Kidney epithelial cell (primary cell): Measurements from ENCODE around the gene TP53BP2. TPM values are rescaled to one million over a fixed set of nuclear protein-coding genes. Genes with fewer than 3 reads are reported as not detected.
"Not testable (repeated sequence)": the region's sequence is repeated elsewhere in the genome, so short reads cannot be mapped to it uniquely, and the experiment has no call there.

Source experiments
- DNase-seq: peaks from one replicate; pipeline ENCODE4 v3.0.0-alpha.2; 2010; ENCODE audit warnings: low read depth
- H3K27me3 ChIP-seq: 2 replicates; pipeline ENCODE4 v1.6.0; 2011; ENCODE audit warnings: low read length; ENCODE audit not compliant: control insufficient read depth, insufficient read depth
- H3K36me3 ChIP-seq: 2 replicates; pipeline ENCODE4 v1.5.1; 2011; ENCODE audit warnings: low read length; ENCODE audit not compliant: control insufficient read depth, insufficient read depth
- H3K4me3 ChIP-seq: 2 replicates; pipeline ENCODE4 v1.5.1; 2011; ENCODE audit warnings: low read depth, mild to moderate bottlenecking, control low read depth, low read length
- total RNA-seq: library from RNA; depleted of rRNA; stranded (reverse); fragments of >200 nt; gene quantifications from 2 replicates; pipeline ENCODE4 v1.2.3, GENCODE V29; 2015
- TF ChIP-seq, protein P1 (sequence below): IDR thresholded peaks from 2 replicates; pipeline ENCODE4 v1.5.1; 2011; ENCODE audit warnings: mild to moderate bottlenecking, moderate library complexity, low read length, control low read depth, inconsistent platforms; ENCODE audit not compliant: insufficient read depth, poor library complexity, severe bottlenecking

TP53BP2 gene
- total RNA-seq, 1 donor from 2014 or later = 97.1 TPM

GRCh38 chr1:223747838-223748335 is 97.9 kb downstream of the TP53BP2 start:
- DNase-seq = no peak
- H3K36me3 ChIP-seq = peaks cover 5% of the 10 kb centered on the region

GRCh38 chr1:223745731-223746130 is 100.0 kb downstream of the TP53BP2 start:
- peaks cover 3% of the 10 kb centered on the region for H3K36me3 ChIP-seq
- H3K27me3 ChIP-seq = no peaks in the 10 kb centered on the region
- DNase-seq = no peak
- no peak overlapping the region for H3K4me3 ChIP-seq
- TF ChIP-seq, protein P1, sequence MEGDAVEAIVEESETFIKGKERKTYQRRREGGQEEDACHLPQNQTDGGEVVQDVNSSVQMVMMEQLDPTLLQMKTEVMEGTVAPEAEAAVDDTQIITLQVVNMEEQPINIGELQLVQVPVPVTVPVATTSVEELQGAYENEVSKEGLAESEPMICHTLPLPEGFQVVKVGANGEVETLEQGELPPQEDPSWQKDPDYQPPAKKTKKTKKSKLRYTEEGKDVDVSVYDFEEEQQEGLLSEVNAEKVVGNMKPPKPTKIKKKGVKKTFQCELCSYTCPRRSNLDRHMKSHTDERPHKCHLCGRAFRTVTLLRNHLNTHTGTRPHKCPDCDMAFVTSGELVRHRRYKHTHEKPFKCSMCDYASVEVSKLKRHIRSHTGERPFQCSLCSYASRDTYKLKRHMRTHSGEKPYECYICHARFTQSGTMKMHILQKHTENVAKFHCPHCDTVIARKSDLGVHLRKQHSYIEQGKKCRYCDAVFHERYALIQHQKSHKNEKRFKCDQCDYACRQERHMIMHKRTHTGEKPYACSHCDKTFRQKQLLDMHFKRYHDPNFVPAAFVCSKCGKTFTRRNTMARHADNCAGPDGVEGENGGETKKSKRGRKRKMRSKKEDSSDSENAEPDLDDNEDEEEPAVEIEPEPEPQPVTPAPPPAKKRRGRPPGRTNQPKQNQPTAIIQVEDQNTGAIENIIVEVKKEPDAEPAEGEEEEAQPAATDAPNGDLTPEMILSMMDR = no peak

More at GRCh38 chr1:223747838-223748335, 97.9 kb downstream of the TP53BP2 start:
- Histone ChIP-seq H3K4me3 (no peak overlapping the region), H3K27me3 (no peaks in the 10 kb centered on the region)
- TF ChIP-seq, protein P1 = no peak

GRCh38 chr1:223742856-223743517 is 102.8 kb downstream of the TP53BP2 start:
- no peak overlapping the region for H3K4me3 ChIP-seq
- no peak for DNase-seq
- TF ChIP-seq, protein P1 = no peak
- H3K36me3 ChIP-seq = peaks cover 3% of the 10 kb centered on the region
- no peaks in the 10 kb centered on the region for H3K27me3 ChIP-seq

DNA sequence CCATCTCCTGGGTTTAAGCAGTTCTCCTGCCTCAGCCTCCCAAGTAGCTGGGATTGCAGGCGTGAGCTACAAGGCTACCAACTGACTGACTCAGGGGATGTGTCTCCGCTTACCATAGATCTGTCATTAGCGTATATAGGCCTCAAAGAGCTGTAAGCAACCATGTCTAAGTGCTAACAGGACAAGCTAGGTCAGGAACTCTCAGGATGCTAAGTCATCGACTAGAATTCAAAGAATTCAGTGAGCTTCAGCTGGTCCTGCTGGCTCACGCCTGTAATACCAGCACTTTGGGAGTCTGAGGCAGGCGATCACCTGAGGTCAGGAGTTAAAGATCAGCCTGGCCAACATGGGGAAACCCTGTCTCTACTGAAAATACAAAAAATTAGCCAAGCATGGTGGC is 103.9 kb downstream of the TP53BP2 start:
- TF ChIP-seq, protein P1 = no peak
- no peaks in the 10 kb centered on the region for H3K36me3 ChIP-seq
- H3K4me3 ChIP-seq = no peak overlapping the region
- no peak for DNase-seq
- no peaks in the 10 kb centered on the region for H3K27me3 ChIP-seq

DNA sequence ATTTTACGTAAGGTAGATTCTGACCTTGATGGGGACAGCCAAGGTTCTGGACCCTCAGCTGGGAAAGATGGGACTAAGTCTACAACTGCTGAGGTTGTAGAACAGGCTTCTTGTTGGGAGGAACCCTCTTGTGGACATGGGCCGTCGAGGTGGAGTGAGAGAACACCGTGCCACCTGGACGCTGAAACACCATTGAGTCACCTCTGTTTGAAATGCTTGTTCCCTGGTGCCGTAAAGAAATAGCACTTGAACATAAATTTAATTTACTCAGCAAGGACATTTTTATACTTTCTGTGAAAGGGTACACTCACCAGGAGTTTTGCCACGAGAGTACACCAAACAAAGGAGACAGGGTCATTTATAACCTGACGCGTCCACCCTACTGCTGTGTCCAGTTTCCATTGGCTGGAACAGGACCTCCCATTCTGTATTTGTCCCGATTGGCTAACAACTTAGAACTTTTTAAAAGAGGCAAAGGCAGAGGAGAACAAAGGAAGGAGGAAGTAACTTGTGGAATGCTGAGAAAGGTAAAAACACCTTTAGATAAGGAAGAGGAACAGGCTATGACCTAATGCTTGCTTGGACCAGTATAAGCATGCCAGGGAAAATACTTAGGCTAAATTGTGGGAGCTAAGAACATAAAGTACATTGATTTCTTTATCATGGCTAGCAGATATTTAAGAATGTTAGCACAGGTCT is 105.6 kb downstream of the TP53BP2 start:
- H3K4me3 ChIP-seq, H3K27me3 ChIP-seq, H3K36me3 ChIP-seq: not testable (repeated sequence)

GRCh38 chr1:223739366-223740037 is 106.2 kb downstream of the TP53BP2 start:
- no peak for DNase-seq
- TF ChIP-seq, protein P1 = no peak
- Histone ChIP-seq H3K27me3 (no peaks in the 10 kb centered on the region), H3K36me3 (no peaks in the 10 kb centered on the region), H3K4me3 (no peak overlapping the region)

More for the DNA sequence above, 105.6 kb downstream of the TP53BP2 start:
- not testable (repeated sequence) for DNase-seq
